ENCODE data around the gene ADGRD1. TPM values are rescaled to one million over a fixed set of nuclear protein-coding genes. Genes with fewer than 3 reads are reported as not detected.
A peak's percentile ranks its signal among the peaks of the same experiment; 100 is the strongest.

ADGRD1 gene
- polyA plus RNA-seq, 1 of the 3 experiments (the other 2 are of a cell fraction) = not detected

GRCh38 chr12:131141514-131141913 lies 187.8 kb downstream of the ADGRD1 start:
- TF ChIP-seq JUND (IDR thresholded peaks at IDR 0.05) (no peak), FOXJ3 (CRISPR knock-in tag; IDR thresholded peaks at IDR 0.05) (no peak), RAD21 (IDR thresholded peaks at IDR 0.05; ENCODE audit: low read length) (no peak), USF1 (IDR thresholded peaks at IDR 0.05; ENCODE audit: borderline replicate concordance, low read depth) (no peak), ELF1 (IDR thresholded peaks at IDR 0.05) (no peak), MAX (IDR thresholded peaks at IDR 0.05; ENCODE audit: low read depth) (no peak), NFIC (IDR thresholded peaks at IDR 0.05; ENCODE audit: borderline replicate concordance) (no peak), POLR2AphosphoS5 (IDR thresholded peaks at IDR 0.05; ENCODE audit: low read depth, low read length) (no peak), SMC3 (IDR thresholded peaks at IDR 0.05; ENCODE audit: low read depth, low read length) (no peak)
- no peak overlapping the region for H3K27ac ChIP-seq (ENCODE audit: low read depth in 2 of 2, low read length in 1 of 2)
- ChIA-PET CTCF (no interaction called here), POLR2A (no interaction called here)
- H3F3A ChIP-seq (replicated peaks; ENCODE audit: insufficient read depth) = no peaks in the 10 kb centered on the region
- H3K79me2 ChIP-seq (ENCODE audit: insufficient read depth) = no peaks in the 10 kb centered on the region
- H3K36me3 ChIP-seq (replicated peaks in 1 of 2; ENCODE audit: control insufficient read depth in 1 of 2, insufficient read depth in 2 of 2, low read length in 1 of 2) = no peaks in the 10 kb centered on the region
- no peaks in the 10 kb centered on the region for H3K27me3 ChIP-seq (ENCODE audit: insufficient read depth)
- H3K4me3 ChIP-seq (ENCODE audit: low read depth in 2 of 2, low read length in 1 of 2) = no peak overlapping the region
- H4K20me1 ChIP-seq (ENCODE audit: insufficient read depth) = no peaks in the 10 kb centered on the region
- no peak overlapping the region for H2AFZ ChIP-seq (ENCODE audit: low read depth)
- peaks cover 0 to 16% of the 10 kb centered on the region in 2 experiments; a peak in 1 of 4 replicates for H3K4me1 ChIP-seq (ENCODE audit: control insufficient read depth in 1 of 2, insufficient read depth in 2 of 2, low read depth in 1 of 2, low read length in 1 of 2)
- 39% methylated on average over 7 of the region's 8 CpGs for WGBS (ENCODE audit: low lambda C conversion rate)
- no peak overlapping the region for H3K4me2 ChIP-seq
- no peak for DNase-seq
- no peaks in the 10 kb centered on the region for H3K9me2 ChIP-seq
- no peak overlapping the region for H3K9ac ChIP-seq
- H3K9me3 ChIP-seq = no peaks in the 10 kb centered on the region

- Histone ChIP-seq H3K36me3 (replicated peaks in 1 of 2; ENCODE audit: control insufficient read depth in 1 of 2, insufficient read depth in 2 of 2, low read length in 1 of 2) (no peaks in the 10 kb centered on the region), H3K4me2 (no peak overlapping the region), H3F3A (replicated peaks; ENCODE audit: insufficient read depth) (no peaks in the 10 kb centered on the region), H3K4me3 (ENCODE audit: low read depth in 2 of 2, low read length in 1 of 2) (no peak overlapping the region; a peak in 1 of 4 replicates), H3K9ac (no peak overlapping the region), H2AFZ (ENCODE audit: low read depth) (no peak overlapping the region), H3K9me3 (no peaks in the 10 kb centered on the region), H4K20me1 (ENCODE audit: insufficient read depth) (no peaks in the 10 kb centered on the region), H3K27ac (ENCODE audit: low read depth in 2 of 2, low read length in 1 of 2) (peak overlapping the region in 1 of 2 experiments; percentile 58; a peak in 2 of 4 replicates), H3K4me1 (ENCODE audit: control insufficient read depth in 1 of 2, insufficient read depth in 2 of 2, low read depth in 1 of 2, low read length in 1 of 2) (peaks cover 0 to 6% of the 10 kb centered on the region in 2 experiments; a peak in 1 of 4 replicates), H3K27me3 (ENCODE audit: insufficient read depth) (no peaks in the 10 kb centered on the region), H3K9me2 (no peaks in the 10 kb centered on the region), H3K79me2 (ENCODE audit: insufficient read depth) (no peaks in the 10 kb centered on the region)
- 25% methylated on average over 19 of the region's 19 CpGs for WGBS (ENCODE audit: low lambda C conversion rate)
- DNase-seq = peak; percentile 66
- CTCF ChIA-PET = interaction anchor here (0.6 to 1.6 kb wide), 10 partner anchors 9 to 312 kb away, joined by 3 to 9 read pairs (median 4); no protein-coding TSS in a partner anchor
- no peak for TF ChIP-seq USF2 (IDR thresholded peaks at IDR 0.05; ENCODE audit: borderline replicate concordance, low read depth, low read length)
- peak; percentile 31; the same call in 1 of the 2 replicates for TF ChIP-seq RAD21 (IDR thresholded peaks at IDR 0.05; ENCODE audit: low read length)
- POLR2A ChIA-PET = no interaction called here
Observed at GRCh38 chr12:131142891-131143657, 189.4 kb downstream of the ADGRD1 start.

All from SK-N-SH (cell line).